ENCODE measurements around the gene ERN1. TPM values are rescaled to one million over a fixed set of nuclear protein-coding genes. Genes with fewer than 3 reads are reported as not detected.
A peak's percentile ranks its signal among the peaks of the same experiment; 100 is the strongest.

The ERN1 gene
- total and polyA plus RNA-seq, 2 of the 13 experiments (the other 11 are each of a cell fraction or from before 2014, with no cell fraction given): 6.0 to 12.7 TPM

DNA sequence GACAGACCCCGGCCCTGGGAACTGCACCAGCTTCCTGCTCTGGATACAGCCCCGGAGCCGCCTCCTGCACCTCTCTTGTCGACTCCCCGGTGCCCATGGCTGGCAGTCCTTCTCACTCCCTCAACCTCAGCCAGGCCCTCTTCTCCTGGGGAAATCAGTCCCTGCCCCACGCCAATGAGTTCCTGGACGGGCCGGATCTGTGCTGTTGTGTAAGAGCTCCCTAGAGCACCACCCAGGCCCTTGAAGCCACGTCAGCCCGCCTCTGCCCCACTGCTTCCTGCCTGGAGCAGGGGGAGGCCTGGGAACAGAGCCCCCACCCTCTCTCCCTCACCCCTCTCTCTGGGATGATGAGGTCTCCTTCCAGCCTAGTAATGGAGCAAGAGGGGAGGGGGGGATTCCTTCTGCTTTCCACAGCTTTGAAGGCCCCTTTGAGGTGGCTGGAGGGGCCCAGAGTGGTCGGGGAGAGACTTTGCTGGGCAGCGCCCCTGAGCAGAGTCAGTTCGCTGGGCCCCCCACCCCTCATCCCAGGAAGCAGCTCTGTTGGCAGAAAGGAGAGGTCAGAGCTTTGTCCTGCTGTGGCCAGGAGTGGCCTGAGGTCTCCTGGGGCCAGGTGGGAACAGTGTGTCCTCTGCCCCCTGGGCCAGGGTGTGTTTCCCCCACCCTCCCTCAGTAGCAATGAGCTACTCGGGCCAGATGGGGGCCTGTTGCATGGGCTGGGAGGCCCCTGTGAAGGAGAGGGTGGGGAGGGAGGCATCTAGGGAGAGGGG is 128.0 kb downstream of the ERN1 start (continued):
- TF ChIP-seq POGK (CRISPR knock-in tag; conservative IDR thresholded peaks at IDR 0.05) (no peak), ZNF329 (CRISPR knock-in tag; IDR thresholded peaks at IDR 0.05; ENCODE audit: low read depth) (no peak), ZNF687 (CRISPR knock-in tag; IDR thresholded peaks at IDR 0.05) (peak; percentile 53; the same call in 1 of the 2 replicates), ZMYM2 (CRISPR knock-in tag; IDR thresholded peaks at IDR 0.05) (no peak), ZBTB49 (CRISPR knock-in tag; IDR thresholded peaks at IDR 0.05; ENCODE audit: borderline replicate concordance) (no peak), PHB2 (IDR thresholded peaks at IDR 0.05; ENCODE audit: partially characterized antibody) (no peak), CEBPB (IDR thresholded peaks at IDR 0.05; ENCODE audit: borderline replicate concordance, low read depth, low read length) (peak; percentile 64; the same call in 1 of the 2 replicates), SP5 (CRISPR knock-in tag; IDR thresholded peaks at IDR 0.05; ENCODE audit: borderline replicate concordance, low read depth) (no peak), NFATC3 (CRISPR knock-in tag; IDR thresholded peaks at IDR 0.05) (no peak), ZNF207 (IDR thresholded peaks at IDR 0.05; ENCODE audit: borderline replicate concordance) (no peak), THAP9 (CRISPR knock-in tag; IDR thresholded peaks at IDR 0.05; ENCODE audit: borderline replicate concordance) (no peak), DNMT1 (CRISPR knock-in tag; IDR thresholded peaks at IDR 0.05) (no peak), ZNF292 (CRISPR knock-in tag; IDR thresholded peaks at IDR 0.05; ENCODE audit: borderline replicate concordance, low read depth) (peak; percentile 21; the same call in 1 of the 2 replicates)
- TF ChIP-seq, protein P1, sequence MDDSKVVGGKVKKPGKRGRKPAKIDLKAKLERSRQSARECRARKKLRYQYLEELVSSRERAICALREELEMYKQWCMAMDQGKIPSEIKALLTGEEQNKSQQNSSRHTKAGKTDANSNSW (CRISPR knock-in tag; IDR thresholded peaks at IDR 0.05; ENCODE audit: borderline replicate concordance): no peak
- TF ChIP-seq, protein P2, sequence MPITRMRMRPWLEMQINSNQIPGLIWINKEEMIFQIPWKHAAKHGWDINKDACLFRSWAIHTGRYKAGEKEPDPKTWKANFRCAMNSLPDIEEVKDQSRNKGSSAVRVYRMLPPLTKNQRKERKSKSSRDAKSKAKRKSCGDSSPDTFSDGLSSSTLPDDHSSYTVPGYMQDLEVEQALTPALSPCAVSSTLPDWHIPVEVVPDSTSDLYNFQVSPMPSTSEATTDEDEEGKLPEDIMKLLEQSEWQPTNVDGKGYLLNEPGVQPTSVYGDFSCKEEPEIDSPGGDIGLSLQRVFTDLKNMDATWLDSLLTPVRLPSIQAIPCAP (CRISPR knock-in tag; IDR thresholded peaks at IDR 0.05; ENCODE audit: low read depth): no peak

Measured in HepG2 (cell line).